NCI-H1694 treated with DMSO at 0.1 percent for 48 hours (cell line): ENCODE results near the gene UBC.
"Not testable (repeated sequence)": the region's sequence is repeated elsewhere in the genome, so short reads cannot be mapped to it uniquely, and the experiment has no call there.

Experiments used
- DNase-seq: peaks from one replicate; lab custom pipeline; 2025; lab: John Stamatoyannopoulos, UW

Gene UBC

DNA sequence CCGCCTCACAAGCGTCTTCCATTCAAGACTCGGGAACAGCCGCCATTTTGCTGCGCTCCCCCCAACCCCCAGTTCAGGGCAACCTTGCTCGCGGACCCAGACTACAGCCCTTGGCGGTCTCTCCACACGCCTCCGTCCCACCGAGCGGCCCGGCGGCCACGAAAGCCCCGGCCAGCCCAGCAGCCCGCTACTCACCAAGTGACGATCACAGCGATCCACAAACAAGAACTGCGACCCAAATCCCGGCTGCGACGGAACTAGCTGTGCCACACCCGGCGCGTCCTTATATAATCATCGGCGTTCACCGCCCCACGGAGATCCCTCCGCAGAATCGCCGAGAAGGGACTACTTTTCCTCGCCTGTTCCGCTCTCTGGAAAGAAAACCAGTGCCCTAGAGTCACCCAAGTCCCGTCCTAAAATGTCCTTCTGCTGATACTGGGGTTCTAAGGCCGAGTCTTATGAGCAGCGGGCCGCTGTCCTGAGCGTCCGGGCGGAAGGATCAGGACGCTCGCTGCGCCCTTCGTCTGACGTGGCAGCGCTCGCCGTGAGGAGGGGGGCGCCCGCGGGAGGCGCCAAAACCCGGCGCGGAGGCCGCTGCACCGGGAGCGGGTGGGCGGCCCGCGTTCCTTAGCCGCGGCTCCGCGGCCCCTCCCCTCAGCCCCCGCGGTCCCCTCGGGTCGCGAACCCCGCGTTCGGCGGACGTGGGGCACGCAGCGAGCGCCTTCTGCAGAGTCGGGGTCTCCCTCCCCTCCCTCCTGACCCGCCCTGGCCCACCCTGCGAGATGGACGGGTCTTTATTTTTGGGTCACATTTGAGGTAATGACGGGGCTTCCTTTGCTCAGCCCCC lies at the start of gene UBC:
Gene UBC (minus strand): TSS at position 259 of the 847 bp plus-strand sequence. CDS start 879 bp downstream, outside the sequence.
- no peak for DNase-seq

DNA sequence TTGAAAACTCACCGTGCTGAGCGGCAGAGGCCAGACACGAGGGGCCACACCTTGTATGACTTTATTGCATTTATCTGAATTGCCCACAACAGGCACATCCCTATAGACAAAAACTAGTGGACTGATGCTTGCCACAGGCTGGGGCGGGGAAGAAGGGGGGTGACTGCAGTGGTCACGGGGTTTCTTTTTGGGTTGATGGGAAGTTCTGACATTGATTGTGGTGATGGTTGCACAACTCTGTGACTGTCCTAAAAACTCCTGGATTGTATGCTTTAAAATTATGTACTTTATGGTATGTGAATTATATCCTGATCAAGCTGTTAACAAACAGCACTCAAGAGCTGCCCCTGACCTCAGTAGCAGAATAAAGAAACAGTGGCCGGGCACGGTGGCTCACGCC lies 48.8 kb upstream of the UBC start:
- DNase-seq, result no peak

DNA sequence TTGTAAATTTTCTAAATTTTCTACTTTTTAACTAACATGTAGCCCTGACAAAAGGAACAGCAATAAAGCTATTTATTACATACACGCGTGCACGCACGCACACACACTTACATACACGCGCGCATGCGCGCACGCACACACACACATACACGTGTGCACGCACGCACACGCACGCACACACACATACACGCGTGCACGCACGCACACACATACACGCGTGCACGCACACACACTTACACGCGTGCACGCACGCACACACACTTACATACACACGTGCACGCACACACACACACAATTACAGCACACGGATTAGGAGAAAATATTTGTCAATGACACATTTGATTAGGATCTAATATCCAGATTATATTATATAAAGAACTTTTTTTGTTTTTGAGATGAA lies 46.6 kb upstream of the UBC start:
- no peak for DNase-seq

DNA sequence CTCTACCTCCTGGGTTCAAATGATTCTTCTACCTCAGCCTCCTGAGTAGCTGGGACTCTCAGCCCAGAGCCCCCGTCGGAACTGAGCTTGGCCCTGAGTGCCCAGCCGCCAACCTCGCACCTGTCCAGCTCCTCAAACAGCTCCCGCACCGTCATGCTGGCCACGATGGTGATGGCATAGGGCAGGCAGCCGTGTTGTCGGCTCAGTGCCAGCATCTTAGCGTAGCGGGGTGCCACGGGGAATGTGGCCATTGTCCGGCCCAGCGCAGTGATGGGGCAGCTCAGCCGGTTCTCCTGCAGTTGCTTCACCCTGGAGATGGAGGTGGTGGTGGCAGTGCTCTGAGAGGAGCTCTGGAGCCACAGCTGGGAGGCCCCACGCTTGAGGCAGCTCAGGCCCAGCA lies 42.1 kb upstream of the UBC start:
- DNase-seq, result no peak

DNA sequence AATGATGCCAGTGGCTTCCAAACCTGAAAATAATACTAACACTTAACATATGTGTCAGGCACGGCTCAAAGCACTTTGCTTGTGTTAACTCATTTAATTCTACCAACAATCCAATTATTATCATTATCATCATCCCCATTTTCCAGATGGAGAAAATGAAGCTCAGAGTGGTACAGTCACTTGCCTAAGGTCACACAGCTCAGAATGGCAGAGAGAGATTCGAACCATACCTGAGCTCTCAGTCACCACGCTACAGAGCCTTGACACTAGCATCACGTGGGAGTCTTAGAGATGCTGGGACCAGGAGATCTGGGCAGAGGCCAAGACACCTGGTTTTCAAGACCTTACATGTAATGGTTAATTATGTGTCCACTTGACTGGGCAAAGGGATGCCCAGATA lies 40.3 kb upstream of the UBC start:
- DNase-seq, result no peak

DNA sequence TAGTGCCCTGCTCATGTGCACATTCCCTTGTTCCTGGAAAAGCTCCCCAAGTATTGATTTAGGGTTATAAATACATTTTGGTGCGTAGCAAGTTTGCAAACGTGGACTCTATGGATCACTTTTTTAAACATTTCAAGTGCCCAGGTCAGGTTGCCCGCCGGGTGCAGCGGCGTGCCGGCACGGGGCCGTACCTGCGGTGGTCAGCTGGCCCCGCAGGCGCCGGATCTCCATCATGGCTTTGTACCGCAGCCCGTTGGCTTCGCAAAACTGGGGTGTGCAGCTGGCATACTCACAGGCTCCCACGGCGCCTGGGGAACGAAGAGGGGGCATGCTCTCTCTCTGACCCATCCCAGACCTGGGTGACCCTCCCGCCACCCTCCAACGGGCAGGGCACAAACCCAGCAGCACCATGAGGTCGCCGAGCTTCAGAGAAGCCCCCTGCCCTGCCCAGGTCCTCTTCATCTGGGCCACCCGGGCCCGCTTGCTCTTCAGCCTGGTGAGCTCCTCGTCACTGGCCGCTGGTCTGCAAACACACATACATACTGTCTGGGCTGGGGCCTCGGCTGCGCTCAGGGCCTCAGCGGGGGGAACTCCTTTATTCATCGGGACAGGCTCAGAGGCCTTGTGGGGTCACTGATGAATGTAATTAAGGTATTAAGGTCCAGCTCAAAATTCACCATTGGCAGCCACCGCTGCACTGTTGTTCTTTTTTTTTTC lies 39.4 kb upstream of the UBC start:
- DNase-seq, result no peak

DNA sequence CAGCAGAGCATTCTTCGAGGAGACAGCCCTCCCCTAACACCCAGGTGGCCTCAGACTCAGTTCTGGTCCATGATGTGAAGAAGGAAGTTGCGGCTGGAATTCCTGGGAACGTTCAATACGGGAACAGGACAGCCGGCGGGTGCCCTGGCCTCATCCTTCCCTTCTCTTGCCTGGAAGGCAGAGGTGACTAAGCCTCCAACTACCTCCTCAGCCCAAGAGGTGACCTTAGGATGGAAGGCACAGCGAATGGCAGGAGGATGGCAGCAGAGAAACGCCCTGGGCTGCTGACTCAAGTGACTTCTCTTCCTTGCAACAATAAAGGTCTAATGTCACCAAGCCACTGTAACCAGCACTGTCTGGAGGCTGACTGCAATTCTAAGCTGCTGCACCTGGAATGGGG lies 38.4 kb upstream of the UBC start:
- DNase-seq, result no peak

DNA sequence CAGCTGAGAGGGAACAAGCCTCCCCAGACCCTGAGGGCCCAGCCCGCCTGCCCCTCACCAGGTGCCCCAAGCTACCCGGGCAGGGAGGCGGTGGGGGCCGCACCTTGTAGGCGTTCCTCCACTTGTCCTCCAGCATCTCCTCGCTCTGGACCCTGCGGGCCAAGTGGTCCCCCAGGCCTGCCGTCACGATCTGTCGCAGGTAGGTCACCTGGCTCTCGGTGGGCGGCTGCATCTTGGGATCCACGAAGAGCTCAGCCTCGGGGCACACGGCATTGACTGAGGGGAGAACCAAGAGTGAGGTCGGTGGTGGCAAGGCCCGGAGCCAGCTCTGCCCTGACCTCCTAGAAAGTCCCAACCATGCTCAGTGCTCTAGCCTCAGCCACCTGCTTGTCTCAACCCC lies 37.8 kb upstream of the UBC start:
- DNase-seq, result no peak

DNA sequence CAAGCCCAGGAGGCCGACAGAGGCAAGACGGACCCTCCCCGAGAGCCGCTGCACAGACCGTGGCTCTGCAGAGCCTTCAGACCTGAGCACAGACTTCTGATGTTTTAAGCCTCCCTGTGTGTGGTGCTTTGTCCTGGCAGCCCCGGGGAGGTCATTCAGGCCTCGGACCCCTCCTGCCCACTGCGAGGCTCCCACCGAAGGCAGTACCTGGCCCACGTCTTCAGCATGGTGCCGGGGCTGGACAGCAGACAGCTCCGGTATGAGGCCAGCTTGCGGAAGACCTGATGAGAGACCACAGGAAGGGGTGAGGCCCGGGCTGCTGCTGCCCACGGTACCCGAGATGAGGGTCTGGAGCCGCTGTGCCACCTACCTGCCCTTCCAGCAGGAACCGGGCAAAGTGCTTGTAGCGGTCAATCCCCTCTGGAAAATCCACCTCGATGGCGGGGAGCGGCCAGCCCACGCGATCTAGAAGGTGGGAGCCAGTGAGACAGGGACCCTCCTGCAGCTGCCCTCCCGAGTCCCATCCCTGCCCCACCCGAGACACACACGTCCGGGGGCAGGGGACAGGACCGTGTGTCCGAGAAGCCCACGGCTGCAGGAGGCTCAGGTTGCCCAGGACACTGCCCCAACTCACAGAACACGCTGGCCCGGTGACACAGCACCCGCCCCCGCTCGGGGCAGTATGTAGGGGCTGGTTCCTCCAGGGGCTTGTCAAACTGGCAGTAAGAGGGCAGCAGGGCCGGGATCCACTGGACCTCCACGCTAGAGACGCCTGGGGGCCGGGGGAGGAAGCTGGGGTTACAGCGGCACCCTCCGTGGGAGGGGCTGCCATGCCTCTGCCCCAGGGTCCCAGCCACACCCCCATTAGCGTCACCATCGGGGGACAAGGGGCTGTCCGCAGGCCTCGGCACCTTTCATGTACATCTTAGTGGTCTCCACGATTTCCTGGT lies 35.6 kb upstream of the UBC start:
- DNase-seq, result no peak

DNA sequence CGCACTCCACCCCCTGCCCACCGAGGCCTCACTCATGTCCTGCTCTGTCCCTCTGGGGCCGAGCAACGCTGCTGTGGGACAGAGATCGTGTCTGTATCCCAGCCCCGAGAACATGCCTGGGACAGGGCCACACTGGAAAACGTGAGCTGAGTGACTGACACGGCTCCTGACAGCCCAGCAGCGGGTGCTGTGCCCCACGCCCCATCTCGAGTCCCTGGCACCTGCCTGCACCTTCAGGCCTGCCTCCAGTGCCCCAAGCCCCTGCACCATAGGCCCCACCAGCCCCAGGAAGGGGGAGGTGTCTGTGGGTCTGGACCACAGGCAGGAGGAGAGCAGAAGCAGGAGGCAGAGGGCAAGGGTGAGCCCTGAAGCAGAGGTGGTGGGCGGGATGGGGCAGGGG lies 34.6 kb upstream of the UBC start:
- DNase-seq, result no peak

DNA sequence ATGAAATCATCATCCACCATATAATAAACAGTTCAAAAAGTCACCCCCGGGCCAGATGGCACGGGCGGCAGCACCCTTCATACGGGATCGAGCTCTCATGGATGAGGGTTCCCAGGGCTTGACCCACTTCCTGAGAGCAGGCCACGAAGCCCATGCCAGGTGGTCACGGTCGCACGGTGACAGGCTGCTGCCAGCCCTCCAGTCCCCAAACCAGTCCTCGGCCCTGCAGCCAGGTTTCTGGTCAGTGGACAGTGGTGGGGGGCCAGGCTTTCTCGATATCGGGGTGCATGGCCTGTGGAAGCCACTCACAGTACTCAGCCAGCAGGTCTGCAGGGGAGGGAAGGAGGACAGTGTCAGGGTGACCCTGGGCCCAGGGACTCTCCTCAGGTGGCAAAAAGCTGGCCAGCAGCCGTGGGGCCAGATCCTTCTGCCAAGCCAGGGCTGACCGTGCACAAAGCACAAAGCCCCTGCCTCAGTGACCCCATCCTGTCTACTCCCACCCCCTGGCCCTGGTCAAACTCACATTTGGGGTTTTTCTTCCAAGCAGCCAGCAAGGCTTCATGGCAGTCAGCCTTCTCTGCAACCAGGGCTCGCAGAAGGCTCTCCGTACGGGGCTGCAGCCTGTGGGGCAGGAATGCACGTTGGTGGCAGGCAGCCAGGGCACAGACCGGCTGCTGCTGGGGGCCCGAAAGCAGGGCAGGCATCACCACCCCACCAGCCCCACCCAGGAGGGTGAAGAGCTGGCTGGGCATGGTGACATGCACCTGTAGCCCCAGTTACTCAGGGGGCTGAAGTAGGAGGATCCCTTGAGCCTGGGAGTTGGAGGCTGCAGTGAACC lies 33.3 kb upstream of the UBC start:
- DNase-seq, result no peak

DNA sequence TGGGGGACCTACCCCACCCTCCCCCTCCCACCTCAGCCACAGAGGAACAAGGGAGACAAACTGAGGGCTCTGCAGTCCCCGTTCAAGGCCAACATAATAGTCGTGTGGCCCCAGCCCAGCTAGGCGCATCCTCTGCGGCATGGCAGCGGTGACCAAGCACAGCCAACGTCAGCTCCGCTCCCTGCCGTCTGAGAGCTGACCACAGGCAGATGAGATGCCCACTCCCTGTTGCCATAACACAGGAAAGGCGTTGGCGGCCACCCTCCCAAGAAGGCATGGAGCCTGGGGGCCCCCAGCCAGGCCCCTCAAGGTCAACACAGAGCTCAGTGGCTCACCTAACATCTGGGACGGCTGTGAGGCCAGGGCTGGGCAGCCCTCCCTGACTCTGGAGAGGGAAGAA lies 32.6 kb upstream of the UBC start:
- no peak for DNase-seq

DNA sequence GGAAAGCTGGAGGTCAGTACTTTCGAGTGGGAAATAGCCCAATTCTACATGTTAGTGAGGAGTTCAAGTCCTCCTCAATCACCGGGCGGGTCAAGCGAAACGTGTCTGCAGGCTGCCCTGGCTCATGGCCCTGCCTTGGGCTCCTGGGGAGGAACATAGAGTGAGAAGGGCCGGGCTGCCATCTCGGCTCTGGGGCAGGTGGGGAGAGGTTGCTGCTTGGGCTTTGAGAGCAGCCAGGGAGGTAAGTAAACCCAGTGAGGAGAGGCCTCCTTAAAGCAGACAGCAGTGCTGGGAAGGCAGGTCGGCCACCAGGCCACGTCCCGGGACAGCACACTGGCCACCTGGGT lies 32.0 kb upstream of the UBC start:
- no peak for DNase-seq

DNA sequence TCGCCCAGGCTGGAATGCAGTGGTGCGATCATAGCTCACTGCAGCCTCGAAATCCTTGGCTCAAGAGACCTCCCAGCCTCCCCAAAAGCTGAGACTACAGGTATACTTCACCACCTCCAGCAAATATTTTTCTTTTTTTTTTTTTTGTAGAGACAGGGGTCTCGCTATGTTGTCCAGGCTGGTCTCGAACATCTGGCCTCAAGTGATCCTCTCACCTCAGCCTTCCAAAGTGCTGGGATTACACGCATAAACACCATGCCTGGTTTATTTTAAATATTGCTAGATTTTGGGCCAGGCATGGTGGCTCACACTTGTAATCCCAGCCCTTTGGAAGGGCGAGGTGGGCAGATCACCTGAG lies 26.7 kb upstream of the UBC start:
- DNase-seq, result no peak

DNA sequence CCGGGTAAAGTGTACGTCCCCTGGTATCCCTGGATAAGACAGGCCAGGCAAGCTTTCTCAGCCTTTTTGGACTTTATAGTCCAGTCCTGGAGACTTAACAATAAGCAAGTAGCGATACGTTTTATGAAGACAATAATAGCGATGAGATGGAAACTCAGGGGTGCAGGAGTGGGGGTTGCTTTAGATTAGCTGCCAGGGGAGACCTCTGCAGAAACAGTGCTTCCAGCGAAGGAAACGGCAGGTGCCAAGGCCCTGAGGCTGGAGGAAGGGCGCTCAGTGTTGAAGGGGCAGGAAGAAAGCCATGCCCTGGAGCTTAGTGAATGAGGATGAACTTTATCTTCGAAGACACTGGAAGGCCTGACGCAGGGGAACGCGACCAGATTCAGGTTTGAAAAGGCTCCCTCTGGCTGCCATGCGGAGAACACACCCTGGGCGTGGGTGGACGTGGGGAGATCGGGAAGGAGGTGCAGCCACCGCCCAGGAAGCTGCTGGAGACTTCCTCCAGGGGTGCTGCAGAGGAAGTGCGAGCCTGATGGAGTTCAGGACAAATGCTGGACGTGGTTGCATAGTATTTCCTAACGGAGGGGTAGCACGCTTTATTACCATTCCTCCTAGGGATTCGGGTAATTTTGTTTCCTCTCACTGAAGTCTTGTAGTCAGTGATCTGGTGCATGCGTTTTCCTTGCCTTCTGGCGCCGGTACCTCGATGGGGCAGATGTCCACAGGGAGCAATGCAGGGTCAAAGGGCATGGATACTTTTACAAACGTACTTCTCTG lies 26.1 kb upstream of the UBC start:
- DNase-seq, result no peak

DNA sequence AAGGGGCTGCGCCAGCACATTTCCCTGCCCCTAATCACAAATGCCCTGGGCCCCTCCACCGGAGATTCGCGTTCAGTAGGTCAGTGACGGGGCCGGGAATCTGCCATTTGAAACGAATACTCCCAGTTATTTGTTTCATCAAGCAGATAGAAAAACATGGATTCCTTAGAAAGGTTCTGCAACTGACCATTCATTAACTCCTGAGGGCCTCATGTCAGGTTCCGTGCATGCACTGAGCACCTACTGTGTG lies 25.6 kb upstream of the UBC start:
- DNase-seq, result no peak

DNA sequence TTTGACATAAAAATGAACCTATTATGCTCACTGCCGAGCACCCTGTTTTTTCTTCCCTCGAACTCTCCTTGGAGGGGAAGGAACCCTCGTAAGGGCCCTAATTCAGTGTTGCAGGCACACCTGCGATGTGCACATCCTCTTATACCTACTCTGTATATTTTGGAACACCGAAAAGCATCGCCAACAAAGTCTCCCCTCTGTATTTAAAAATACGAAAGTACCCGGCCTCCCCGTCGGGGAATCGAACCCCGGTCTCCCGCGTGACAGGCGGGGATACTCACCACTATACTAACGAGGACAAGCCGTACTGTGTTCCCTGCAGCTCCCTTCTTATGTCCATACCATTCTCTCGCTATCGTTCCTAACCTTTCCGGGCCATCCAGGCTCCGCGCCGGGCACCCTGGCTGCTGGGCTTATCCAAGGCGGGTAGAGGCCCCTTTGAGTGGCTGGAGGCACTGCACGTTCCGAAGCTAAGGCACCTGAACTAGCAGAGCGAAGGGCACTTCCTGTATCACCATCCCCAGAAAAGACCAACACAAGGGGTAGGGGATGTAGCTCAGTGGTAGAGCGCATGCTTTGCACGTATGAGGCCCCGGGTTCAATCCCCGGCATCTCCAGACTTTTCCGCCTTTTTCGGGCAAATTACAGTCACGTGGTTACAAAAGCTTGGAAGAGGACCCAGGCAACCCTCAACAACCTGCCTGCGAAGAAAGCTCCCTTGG lies 25.1 kb upstream of the UBC start:
- DNase-seq, result no peak

DNA sequence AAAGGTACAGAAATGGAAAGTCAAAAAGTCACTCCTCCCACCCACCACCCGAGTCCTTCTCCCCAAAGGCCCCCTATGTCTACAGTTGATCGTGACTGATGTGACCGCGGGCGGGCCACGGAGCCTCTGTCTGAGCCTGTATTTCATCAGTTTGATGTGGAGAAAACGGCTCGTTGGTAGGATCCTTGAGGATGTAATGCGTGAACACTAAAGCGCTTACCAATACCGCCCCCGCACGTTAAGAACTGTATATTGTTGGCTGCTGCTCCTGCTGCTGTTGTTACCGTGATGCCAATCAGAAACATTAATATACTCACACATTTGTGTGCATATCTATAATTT lies 24.6 kb upstream of the UBC start:
- no peak for DNase-seq

DNA sequence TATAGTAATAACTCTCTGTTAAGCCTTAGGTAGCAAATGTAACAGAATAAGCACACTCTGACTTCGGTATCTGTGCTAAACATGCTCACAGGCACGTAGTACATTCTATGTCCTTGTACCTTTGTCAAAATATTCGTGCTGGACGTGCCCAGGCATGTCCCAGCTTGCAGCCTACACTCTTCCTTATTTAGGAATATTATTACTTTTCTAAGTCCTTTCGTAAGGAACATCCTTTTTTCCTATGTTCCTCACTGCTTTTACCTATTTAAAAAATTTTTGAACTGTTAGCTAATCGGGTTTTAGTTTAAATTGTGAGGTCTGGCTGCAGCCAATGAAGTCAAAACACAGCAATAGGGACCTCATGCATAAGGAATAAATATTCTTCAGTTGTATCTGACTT lies 24.1 kb upstream of the UBC start:
- DNase-seq, result no peak

DNA sequence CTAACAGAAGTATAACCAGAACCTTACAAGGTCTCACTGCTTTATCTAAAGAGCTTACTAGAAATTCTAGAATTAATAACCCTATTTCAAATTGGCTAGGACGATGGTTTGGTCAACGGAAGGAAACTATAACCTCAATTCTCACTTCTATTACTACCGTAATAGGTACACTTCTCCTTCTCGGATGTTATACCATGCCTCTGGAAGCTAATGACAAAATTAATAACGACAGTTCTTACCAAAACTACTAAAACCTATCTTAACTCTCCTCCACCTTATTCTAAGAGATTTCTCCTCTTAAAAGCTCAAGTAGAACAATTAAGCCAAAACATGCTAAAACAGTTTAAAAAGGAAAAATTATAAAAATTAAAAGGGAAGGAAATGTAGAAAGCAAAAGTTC lies 23.7 kb upstream of the UBC start:
- no peak for DNase-seq

DNA sequence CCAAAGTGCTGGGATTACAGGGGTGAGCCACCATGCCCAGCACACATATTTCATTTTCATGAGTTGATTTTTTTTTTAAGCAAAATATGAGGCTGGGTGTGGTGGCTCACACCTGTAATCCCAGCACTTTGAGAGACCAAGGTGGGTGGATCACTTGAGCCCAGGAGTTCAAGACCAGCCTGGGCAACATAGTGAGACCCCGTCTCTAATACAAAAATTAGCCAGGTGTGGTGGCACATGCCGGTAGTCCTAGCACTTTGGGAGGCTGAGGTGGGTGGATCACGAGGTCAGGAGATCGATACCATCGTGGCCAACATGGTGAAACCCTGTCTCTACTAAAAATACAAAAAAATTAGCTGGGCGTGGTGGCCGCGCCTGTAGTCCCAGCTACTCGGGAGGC lies 17.1 kb upstream of the UBC start:
- DNase-seq, result not testable (repeated sequence)
